Smooth muscle cell (in vitro differentiated cells): Measurements from ENCODE around the gene HOXB7. TPM values are rescaled to one million over a fixed set of nuclear protein-coding genes. Genes with fewer than 3 reads are reported as not detected.

Source experiments
- DNase-seq: peaks from one replicate; lab custom pipeline; 2025; ENCODE audit not compliant: unreplicated experiment; lab: John Stamatoyannopoulos, UW
- H2AFZ ChIP-seq: fragments of 200-600 bp; sonication (generic); 2 replicates; pipeline ENCODE4 v1.6.0; 2016; ENCODE audit warnings: antibody characterized with exemption, low read depth, mild to moderate bottlenecking
- H3F3A ChIP-seq: fragments of 200-600 bp; sonication (generic); 2 replicates; pipeline ENCODE4 v1.6.0; 2017; ENCODE audit warnings: antibody characterized with exemption, low read depth
- H3K27ac ChIP-seq: fragments of 200-600 bp; sonication (generic); 2 replicates; pipeline ENCODE4 v1.5.1; 2016; ENCODE audit warnings: low read depth, mild to moderate bottlenecking
- H3K27me3 ChIP-seq: fragments of 200-600 bp; sonication (generic); 2 replicates; pipeline ENCODE4 v1.6.1; 2016; ENCODE audit warnings: low read depth, mild to moderate bottlenecking
- H3K36me3 ChIP-seq: fragments of 200-600 bp; sonication (generic); 2 replicates; pipeline ENCODE4 v1.5.1; 2016; ENCODE audit warnings: low read depth
- H3K4me1 ChIP-seq: fragments of 200-600 bp; sonication (generic); 2 replicates; pipeline ENCODE4 v1.5.1; 2016; ENCODE audit warnings: low read depth
- H3K4me2 ChIP-seq: fragments of 200-600 bp; sonication (generic); 2 replicates; pipeline ENCODE4 v1.6.0; 2016; ENCODE audit warnings: mild to moderate bottlenecking
- H3K4me3 ChIP-seq: fragments of 200-600 bp; sonication (generic); 2 replicates; pipeline ENCODE4 v1.5.1; 2016; ENCODE audit warnings: mild to moderate bottlenecking
- H3K79me2 ChIP-seq: fragments of 200-600 bp; sonication (generic); 2 replicates; pipeline ENCODE4 v1.6.0; 2016; ENCODE audit warnings: low read depth, mild to moderate bottlenecking
- H3K9ac ChIP-seq: fragments of 200-600 bp; sonication (generic); 2 replicates; pipeline ENCODE4 v1.6.0; 2016; ENCODE audit warnings: low read depth
- H3K9me3 ChIP-seq: fragments of 200-600 bp; sonication (generic); replicated peaks from 2 replicates; pipeline ENCODE4 v1.5.1; 2016; ENCODE audit warnings: low read depth
- H4K20me1 ChIP-seq: fragments of 200-600 bp; sonication (generic); 2 replicates; pipeline ENCODE4 v1.6.0; 2016; ENCODE audit warnings: low read depth
- WGBS: methylation state at CpG from one replicate; pipeline ENCODE4 v1.1.7; 2016; ENCODE audit warnings: low lambda C conversion rate; 5-methylcytosine and 5-hydroxymethylcytosine counted together
- polyA plus RNA-seq: library from polyadenylated mRNA; unstranded; fragments of >200 nt; fragmentation: Nextera tagmentation; extraction: Ambion mirVana; gene quantifications from 2 replicates; pipeline ENCODE4 v1.2.1, GENCODE V29; 2016
- total RNA-seq: library from RNA; depleted of rRNA; stranded (reverse); fragments of >200 nt; gene quantifications from 2 replicates; pipeline ENCODE4 v1.2.3, GENCODE V29; 2014
- TF ChIP-seq, protein P1 (sequence below): fragments of 200-600 bp; sonication (generic); IDR thresholded peaks from 2 replicates; pipeline ENCODE4 v1.5.1; 2017; ENCODE audit warnings: borderline replicate concordance, mild to moderate bottlenecking, antibody characterized with exemption; ENCODE audit not compliant: insufficient read depth, poor library complexity, severe bottlenecking

Gene HOXB7
- total RNA-seq, result 13.7 and 16.1 TPM in 2 replicates
- polyA plus RNA-seq, result 29.7 and 33.4 TPM in 2 replicates

DNA sequence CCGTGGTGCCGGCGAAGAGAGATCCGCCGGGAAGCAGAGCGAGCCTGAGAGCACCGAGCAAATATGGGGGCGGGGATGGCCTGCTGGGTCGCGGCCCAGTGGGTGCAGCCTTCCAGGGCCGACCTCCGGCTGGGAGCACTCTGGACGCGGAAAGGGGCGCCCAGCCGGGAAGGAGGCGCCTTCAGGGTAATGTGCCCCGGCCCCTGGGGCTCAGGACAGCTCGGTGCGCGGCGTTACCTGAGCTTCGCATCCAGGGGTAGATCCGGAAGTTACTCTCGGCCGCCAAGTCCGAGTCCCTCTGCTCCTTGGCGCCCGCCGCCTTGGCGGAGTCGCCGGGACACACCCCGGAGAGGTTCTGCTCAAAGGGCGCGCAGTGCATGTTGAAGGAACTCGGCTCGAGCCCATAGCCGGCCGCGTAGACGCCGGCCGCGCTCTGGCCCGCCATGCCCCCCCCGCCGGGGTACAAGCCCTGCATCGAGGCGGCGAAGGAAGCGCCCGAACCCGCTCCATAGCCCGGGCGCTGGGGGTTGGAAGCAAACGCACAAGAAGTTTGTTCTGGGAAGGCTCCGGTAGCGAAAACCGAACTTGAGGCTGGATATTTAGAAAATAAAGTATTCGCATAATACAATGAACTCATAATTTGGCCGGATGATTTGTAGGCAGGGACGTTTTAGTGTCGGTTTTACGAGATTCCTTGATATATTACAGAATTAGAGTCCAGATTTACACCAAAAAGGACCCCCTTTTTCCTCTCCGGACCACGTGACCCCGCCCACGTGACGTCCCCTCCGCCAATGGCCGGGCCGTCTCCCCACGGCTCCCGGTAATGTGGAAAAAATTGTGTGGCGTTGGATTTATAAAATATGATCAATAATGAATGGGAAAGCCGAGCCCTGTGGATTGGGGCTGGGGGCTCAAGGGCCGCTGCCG is at the start of gene HOXB7:
Gene HOXB7 (minus strand): TSS at position 736 of the 930 bp plus-strand sequence. CDS start 99 bp downstream, at position 637.
- peaks cover 17% of the 10 kb centered on the region for H3K27me3 ChIP-seq
- H3K79me2 ChIP-seq, result peaks cover 70% of the 10 kb centered on the region

DNA sequence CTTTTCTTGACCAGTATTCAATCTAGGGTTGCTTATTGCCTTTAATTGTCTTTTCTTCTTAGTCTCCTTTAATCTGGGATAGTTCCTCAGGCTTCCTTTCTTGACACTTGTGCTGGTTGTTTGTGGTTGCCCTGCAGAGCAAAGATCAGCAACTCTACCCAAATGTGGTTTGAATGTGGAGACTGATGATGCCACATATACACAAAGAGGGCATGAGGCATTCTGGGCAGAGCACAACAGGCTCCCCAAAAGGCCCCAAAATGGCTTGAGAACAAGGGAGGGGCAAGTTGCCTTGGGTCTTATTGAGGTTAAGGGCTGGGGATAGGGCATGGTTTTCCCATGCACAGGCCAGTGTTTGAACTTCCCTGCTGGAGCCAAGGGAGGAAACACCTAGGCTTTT is 45.1 kb upstream of the HOXB7 start:
- no peak overlapping the region for H3K4me2 ChIP-seq
- TF ChIP-seq, protein P1, sequence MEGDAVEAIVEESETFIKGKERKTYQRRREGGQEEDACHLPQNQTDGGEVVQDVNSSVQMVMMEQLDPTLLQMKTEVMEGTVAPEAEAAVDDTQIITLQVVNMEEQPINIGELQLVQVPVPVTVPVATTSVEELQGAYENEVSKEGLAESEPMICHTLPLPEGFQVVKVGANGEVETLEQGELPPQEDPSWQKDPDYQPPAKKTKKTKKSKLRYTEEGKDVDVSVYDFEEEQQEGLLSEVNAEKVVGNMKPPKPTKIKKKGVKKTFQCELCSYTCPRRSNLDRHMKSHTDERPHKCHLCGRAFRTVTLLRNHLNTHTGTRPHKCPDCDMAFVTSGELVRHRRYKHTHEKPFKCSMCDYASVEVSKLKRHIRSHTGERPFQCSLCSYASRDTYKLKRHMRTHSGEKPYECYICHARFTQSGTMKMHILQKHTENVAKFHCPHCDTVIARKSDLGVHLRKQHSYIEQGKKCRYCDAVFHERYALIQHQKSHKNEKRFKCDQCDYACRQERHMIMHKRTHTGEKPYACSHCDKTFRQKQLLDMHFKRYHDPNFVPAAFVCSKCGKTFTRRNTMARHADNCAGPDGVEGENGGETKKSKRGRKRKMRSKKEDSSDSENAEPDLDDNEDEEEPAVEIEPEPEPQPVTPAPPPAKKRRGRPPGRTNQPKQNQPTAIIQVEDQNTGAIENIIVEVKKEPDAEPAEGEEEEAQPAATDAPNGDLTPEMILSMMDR, result no peak
- no peak overlapping the region for H3K27ac ChIP-seq
- no peaks in the 10 kb centered on the region for H3K27me3 ChIP-seq
- H3K9me3 ChIP-seq, result no peaks in the 10 kb centered on the region
- no peak for DNase-seq
- H3K9ac ChIP-seq, result no peak overlapping the region
- peaks cover 44% of the 10 kb centered on the region for H4K20me1 ChIP-seq
- H3K79me2 ChIP-seq, result peaks cover 32% of the 10 kb centered on the region
- H3F3A ChIP-seq, result no peaks in the 10 kb centered on the region
- no peak overlapping the region for H2AFZ ChIP-seq
- no peaks in the 10 kb centered on the region for H3K4me1 ChIP-seq
- no peak overlapping the region for H3K4me3 ChIP-seq
- H3K36me3 ChIP-seq, result no peaks in the 10 kb centered on the region

More for the DNA sequence above, at the start of gene HOXB7:
- H3K4me3 ChIP-seq, result peak within 1 kb of the TSS; percentile 69
- H2AFZ ChIP-seq, result peak within 1 kb of the TSS; percentile 80
- H4K20me1 ChIP-seq, result no peaks in the 10 kb centered on the region
- WGBS, result under 1% methylated on average over 72 of the region's 79 CpGs
- H3K4me1 ChIP-seq, result peaks cover 7% of the 10 kb centered on the region
- peaks cover 7% of the 10 kb centered on the region for H3F3A ChIP-seq
- H3K36me3 ChIP-seq, result no peaks in the 10 kb centered on the region
- TF ChIP-seq, protein P1, result no peak
- H3K4me2 ChIP-seq, result peak within 1 kb of the TSS; percentile 98
- peak within 1 kb of the TSS; percentile 74 for H3K9ac ChIP-seq
- H3K27ac ChIP-seq, result peak within 1 kb of the TSS; percentile 79
- peak; percentile 45 for DNase-seq
- no peaks in the 10 kb centered on the region for H3K9me3 ChIP-seq

DNA sequence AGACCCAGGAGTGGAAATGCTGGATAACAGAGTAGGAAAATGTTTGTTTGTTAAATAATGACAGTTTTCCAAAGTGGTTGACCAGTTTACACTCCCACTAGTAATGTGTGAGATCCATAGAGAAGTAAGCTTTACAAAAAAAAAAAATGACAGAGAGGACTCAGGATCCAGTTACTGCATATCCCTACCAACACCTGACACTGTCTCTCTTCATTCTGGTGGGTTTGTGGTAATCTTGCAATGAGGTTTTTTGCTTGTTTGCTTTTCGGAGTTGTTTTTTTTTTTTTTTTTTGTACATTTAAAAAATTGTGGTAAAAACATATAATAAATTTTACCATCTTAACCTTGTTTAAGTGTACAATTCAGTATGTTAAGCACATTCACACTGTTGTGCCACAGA is 38.9 kb upstream of the HOXB7 start:
- H3K4me3 ChIP-seq, result no peak overlapping the region
- DNase-seq, result no peak

More for the DNA sequence above, 38.9 kb upstream of the HOXB7 start:
- Histone ChIP-seq H3K27ac (no peak overlapping the region), H3F3A (peaks cover 17% of the 10 kb centered on the region), H3K4me2 (no peak overlapping the region), H3K79me2 (peaks cover 74% of the 10 kb centered on the region), H3K4me1 (no peaks in the 10 kb centered on the region), H2AFZ (no peak overlapping the region), H3K27me3 (no peaks in the 10 kb centered on the region), H3K9ac (no peak overlapping the region), H3K9me3 (no peaks in the 10 kb centered on the region), H3K36me3 (no peaks in the 10 kb centered on the region), H4K20me1 (peaks cover 25% of the 10 kb centered on the region)
- TF ChIP-seq, protein P1, result no peak
- 86% methylated on average over 1 of the region's 1 CpG for WGBS
